ENCODE data around the gene SYT9. TPM values are rescaled to one million over a fixed set of nuclear protein-coding genes. Genes with fewer than 3 reads are reported as not detected.

The SYT9 gene
- total RNA-seq, 1 experiment from 2014 or later = not detected

- Histone ChIP-seq H2AFZ (no peak overlapping the region), H4K20me1 (ENCODE audit: insufficient read depth) (no peaks in the 10 kb centered on the region), H3K36me3 (ENCODE audit: low read depth) (no peaks in the 10 kb centered on the region), H3K4me3 (no peak overlapping the region), H3K4me1 (replicated peaks; ENCODE audit: insufficient read depth) (no peaks in the 10 kb centered on the region), H3K27ac (no peak overlapping the region), H3F3A (ENCODE audit: insufficient read depth, low read depth) (no peaks in the 10 kb centered on the region), H3K79me2 (ENCODE audit: low read depth) (no peaks in the 10 kb centered on the region), H3K9me3 (ENCODE audit: insufficient read depth, low read depth) (no peaks in the 10 kb centered on the region), H3K9me2 (ENCODE audit: insufficient read depth) (no peaks in the 10 kb centered on the region), H3K27me3 (ENCODE audit: insufficient read depth, low read depth) (no peaks in the 10 kb centered on the region), H3K4me2 (no peak overlapping the region)
- no TSS peak for BruUV-seq (replicated peaks)
- intact Hi-C loops (cut with micrococcal nuclease; ENCODE audit: unreplicated experiment) = no loop called here
- no peak for TF ChIP-seq EZH2 (IDR thresholded peaks at IDR 0.05; ENCODE audit: low read depth)
- TF ChIP-seq, protein P1, sequence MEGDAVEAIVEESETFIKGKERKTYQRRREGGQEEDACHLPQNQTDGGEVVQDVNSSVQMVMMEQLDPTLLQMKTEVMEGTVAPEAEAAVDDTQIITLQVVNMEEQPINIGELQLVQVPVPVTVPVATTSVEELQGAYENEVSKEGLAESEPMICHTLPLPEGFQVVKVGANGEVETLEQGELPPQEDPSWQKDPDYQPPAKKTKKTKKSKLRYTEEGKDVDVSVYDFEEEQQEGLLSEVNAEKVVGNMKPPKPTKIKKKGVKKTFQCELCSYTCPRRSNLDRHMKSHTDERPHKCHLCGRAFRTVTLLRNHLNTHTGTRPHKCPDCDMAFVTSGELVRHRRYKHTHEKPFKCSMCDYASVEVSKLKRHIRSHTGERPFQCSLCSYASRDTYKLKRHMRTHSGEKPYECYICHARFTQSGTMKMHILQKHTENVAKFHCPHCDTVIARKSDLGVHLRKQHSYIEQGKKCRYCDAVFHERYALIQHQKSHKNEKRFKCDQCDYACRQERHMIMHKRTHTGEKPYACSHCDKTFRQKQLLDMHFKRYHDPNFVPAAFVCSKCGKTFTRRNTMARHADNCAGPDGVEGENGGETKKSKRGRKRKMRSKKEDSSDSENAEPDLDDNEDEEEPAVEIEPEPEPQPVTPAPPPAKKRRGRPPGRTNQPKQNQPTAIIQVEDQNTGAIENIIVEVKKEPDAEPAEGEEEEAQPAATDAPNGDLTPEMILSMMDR (conservative IDR thresholded peaks at IDR 0.05) = no peak
- CTCF ChIA-PET = no interaction called here
- no peak for DNase-seq
- POLR2A ChIA-PET (ENCODE audit: unreplicated experiment) = no interaction called here
Observed at GRCh38 chr11:7252683-7253213, 1.0 kb downstream of the SYT9 start.

DNA sequence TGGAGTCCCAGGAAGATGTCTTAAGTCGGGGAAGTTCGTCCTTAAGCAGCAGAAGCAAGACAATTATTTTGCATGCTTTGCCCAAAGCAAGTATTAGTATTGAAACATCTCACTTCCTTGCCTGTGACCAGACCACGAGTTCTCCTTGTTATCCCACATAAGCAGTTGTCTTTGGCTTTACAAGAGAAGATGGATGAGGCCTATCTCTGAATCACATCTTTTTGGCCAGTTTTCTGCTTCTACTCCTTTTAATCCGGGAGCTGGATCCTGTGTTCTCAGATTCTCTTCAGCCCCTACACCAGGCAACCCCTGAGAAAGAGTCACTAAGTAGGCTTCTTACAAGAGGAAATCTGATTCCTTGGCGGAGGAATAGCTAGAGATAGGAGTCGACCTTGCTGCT is 2.1 kb downstream of the SYT9 start:
- no TSS peak for BruUV-seq (replicated peaks)
- CTCF ChIA-PET = no interaction called here
- no peak overlapping the region for H3K4me3 ChIP-seq

DNA sequence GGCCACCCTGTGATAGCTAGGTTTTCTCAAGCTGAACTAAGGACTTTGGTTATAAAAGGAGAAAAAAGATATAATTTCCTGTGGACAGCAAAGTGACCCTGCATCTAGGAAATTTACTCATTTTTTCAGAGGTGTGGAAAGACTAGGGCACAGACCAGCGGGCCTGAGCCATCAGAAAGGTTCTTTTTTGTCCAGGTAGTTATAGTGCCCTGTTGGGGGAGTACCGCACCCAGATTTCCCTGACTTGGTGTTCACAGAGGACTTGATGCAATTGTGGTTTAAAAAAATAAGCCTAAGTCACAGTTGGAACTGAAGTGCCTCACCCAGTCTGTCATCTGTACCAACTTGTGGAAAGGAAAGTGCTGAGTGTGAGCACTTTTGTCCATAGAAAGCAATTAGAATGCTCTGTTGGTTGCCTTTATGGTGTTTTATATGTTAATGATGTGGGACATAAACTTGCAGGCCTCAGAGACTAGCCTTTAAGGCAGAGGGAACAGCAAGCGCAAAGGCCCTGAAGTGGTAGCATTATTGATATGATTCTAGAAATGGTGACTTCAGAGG is 3.1 kb downstream of the SYT9 start:
- CTCF ChIA-PET = no interaction called here
- H4K20me1 ChIP-seq (ENCODE audit: insufficient read depth) = no peaks in the 10 kb centered on the region
- H3K27ac ChIP-seq = no peak overlapping the region
- no TSS peak for BruUV-seq (replicated peaks)
- intact Hi-C loops (cut with micrococcal nuclease; ENCODE audit: unreplicated experiment) = no loop called here
- no peak for DNase-seq
- no peaks in the 10 kb centered on the region for H3K9me3 ChIP-seq (ENCODE audit: insufficient read depth, low read depth)
- H3K4me1 ChIP-seq (replicated peaks; ENCODE audit: insufficient read depth) = no peaks in the 10 kb centered on the region
- no peak overlapping the region for H3K4me2 ChIP-seq
- no peaks in the 10 kb centered on the region for H3K9me2 ChIP-seq (ENCODE audit: insufficient read depth)
- H3K36me3 ChIP-seq (ENCODE audit: low read depth) = no peaks in the 10 kb centered on the region
- no peaks in the 10 kb centered on the region for H3K79me2 ChIP-seq (ENCODE audit: low read depth)
- no peaks in the 10 kb centered on the region for H3K27me3 ChIP-seq (ENCODE audit: insufficient read depth, low read depth)
- no peak overlapping the region for H2AFZ ChIP-seq
- TF ChIP-seq, protein P1 (conservative IDR thresholded peaks at IDR 0.05) = no peak
- TF ChIP-seq EZH2 (IDR thresholded peaks at IDR 0.05; ENCODE audit: low read depth) = no peak
- POLR2A ChIA-PET (ENCODE audit: unreplicated experiment) = no interaction called here
- H3K4me3 ChIP-seq = no peak overlapping the region
- no peaks in the 10 kb centered on the region for H3F3A ChIP-seq (ENCODE audit: insufficient read depth, low read depth)

More for the DNA sequence above, 2.1 kb downstream of the SYT9 start:
- POLR2A ChIA-PET (ENCODE audit: unreplicated experiment) = no interaction called here
- H3F3A ChIP-seq (ENCODE audit: insufficient read depth, low read depth) = no peaks in the 10 kb centered on the region
- TF ChIP-seq, protein P1 (conservative IDR thresholded peaks at IDR 0.05) = no peak
- no peak for TF ChIP-seq EZH2 (IDR thresholded peaks at IDR 0.05; ENCODE audit: low read depth)
- DNase-seq = no peak
- intact Hi-C loops (cut with micrococcal nuclease; ENCODE audit: unreplicated experiment) = no loop called here
- no peaks in the 10 kb centered on the region for H4K20me1 ChIP-seq (ENCODE audit: insufficient read depth)
- H3K27me3 ChIP-seq (ENCODE audit: insufficient read depth, low read depth) = no peaks in the 10 kb centered on the region
- no peaks in the 10 kb centered on the region for H3K9me2 ChIP-seq (ENCODE audit: insufficient read depth)
- no peaks in the 10 kb centered on the region for H3K79me2 ChIP-seq (ENCODE audit: low read depth)
- H3K36me3 ChIP-seq (ENCODE audit: low read depth) = no peaks in the 10 kb centered on the region
- H3K27ac ChIP-seq = no peak overlapping the region
- H2AFZ ChIP-seq = no peak overlapping the region
- no peaks in the 10 kb centered on the region for H3K4me1 ChIP-seq (replicated peaks; ENCODE audit: insufficient read depth)
- H3K9me3 ChIP-seq (ENCODE audit: insufficient read depth, low read depth) = no peaks in the 10 kb centered on the region
- no peak overlapping the region for H3K4me2 ChIP-seq
